H1 (cell line): ENCODE measurements around the gene GPT2. TPM values are rescaled to one million over a fixed set of nuclear protein-coding genes. Genes with fewer than 3 reads are reported as not detected.

Experiments used
- BACH1 ChIP-seq: IDR thresholded peaks from 2 replicates; pipeline ENCODE4 v1.6.1; 2012; ENCODE audit warnings: low read length, improper control_type of control experiment
- CEBPB ChIP-seq: IDR thresholded peaks from 2 replicates; pipeline ENCODE4 v1.6.1; 2012; ENCODE audit warnings: low read depth, low read length
- polyA plus RNA-seq, 7 experiments: library from polyadenylated mRNA; depleted of rRNA in 3 of 7; stranded (reverse) in 5 of 7; unstranded in 2 of 7; fragments of >200 nt in 5 of 7; fragments of 200-250 nt in 2 of 7; gene quantifications; 1 replicate in 5 of 7; 2 replicates in 1 of 7; 4 replicates in 1 of 7; pipeline versions ENCODE4 v1.2.1 to v1.2.3, GENCODE V29; 2011 to 2013; ENCODE audit warnings: missing spikeins in 2 of 7, mixed read lengths in 2 of 7
- total RNA-seq: library from RNA; stranded (reverse); fragmentation: NEBNext Ultra II Directional; extraction: Animal tissue kit (Norgen Biotek cat#: 25700); gene quantifications from 2 replicates; pipeline ENCODE4 v1.2.1, GENCODE V29; 2021

GPT2 gene
- total and polyA plus RNA-seq, 2 of the 8 experiments (the other 6 are each of a cell fraction or from before 2014, with no cell fraction given): 71.6 to 94.1 TPM

GRCh38 chr16:46926470-46927225, 42.5 kb downstream of the GPT2 start (continued):
- TF ChIP-seq CEBPB: no peak
- no peak for TF ChIP-seq BACH1
